AG08395 (cell line): Measurements from ENCODE around the gene EPHA4.

Source experiments
- DNase-seq: peaks from one replicate; pipeline ENCODE4 v3.0.0; 2012; ENCODE audit warnings: mixed read lengths, low spot score

Gene EPHA4

GRCh38 chr2:221442128-221442527, 130.0 kb downstream of the EPHA4 start:
- no peak for DNase-seq

- DNase-seq = no peak
These were observed 132.2 kb downstream of the EPHA4 start for GRCh38 chr2:221439761-221440479.

- DNase-seq = no peak
These were observed 135.0 kb downstream of the EPHA4 start for GRCh38 chr2:221437056-221437455.

DNA sequence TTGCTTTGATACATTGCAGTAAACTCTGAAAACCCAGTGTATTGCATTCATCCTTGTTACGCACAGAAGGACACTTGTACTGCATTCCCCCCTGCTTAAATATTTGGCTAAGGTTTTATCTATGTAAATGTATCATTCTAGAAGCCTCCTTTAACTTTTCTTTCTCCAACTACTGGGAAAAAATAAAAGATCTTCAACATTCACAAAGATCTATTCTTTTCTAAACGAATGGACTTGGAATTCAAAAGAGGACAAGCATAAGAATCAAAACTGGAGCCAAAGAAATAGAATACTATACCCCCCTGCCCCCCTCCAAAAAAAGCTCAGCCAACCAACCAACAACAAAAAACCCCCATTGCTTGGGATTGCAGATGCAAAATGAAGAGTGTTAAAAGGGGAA, 136.9 kb downstream of the EPHA4 start:
- no peak for DNase-seq

DNA sequence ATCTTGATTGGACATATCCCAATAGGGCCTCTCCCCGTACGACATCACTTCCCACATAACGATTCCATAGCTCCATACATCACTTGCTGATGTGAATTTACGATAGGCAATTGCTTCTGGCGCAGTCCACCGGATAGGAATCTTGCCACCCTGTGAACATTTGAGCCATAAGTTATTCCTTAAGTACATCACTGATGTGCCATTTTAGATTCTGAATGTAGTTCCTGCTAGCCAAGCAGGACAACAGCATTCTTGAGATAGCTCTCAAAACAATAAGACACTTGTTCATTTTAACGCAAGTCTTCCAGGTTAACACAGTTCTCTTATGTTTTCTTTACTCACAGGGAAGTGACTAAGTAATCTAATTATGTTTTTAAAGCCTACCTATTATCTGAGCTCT, 138.0 kb downstream of the EPHA4 start:
- no peak for DNase-seq

DNA sequence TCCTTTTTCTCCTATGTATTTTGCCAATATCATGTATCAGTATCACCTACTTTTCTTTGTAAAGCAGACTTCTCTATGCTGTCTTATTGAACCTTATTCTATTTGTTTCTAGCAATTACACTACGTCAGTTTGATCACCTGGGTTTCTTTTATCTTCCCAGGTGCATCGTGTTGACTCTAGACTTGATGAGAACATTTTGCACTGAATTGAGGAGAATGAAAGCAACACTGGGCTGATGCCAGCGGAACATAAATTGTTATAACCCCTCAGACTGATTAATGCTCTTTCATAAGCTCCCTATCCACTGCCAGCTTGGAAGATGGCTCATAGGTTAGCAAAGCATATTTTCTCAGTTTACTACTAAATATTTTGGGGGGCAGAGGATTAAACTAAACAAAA, 140.6 kb downstream of the EPHA4 start:
- DNase-seq = no peak

DNA sequence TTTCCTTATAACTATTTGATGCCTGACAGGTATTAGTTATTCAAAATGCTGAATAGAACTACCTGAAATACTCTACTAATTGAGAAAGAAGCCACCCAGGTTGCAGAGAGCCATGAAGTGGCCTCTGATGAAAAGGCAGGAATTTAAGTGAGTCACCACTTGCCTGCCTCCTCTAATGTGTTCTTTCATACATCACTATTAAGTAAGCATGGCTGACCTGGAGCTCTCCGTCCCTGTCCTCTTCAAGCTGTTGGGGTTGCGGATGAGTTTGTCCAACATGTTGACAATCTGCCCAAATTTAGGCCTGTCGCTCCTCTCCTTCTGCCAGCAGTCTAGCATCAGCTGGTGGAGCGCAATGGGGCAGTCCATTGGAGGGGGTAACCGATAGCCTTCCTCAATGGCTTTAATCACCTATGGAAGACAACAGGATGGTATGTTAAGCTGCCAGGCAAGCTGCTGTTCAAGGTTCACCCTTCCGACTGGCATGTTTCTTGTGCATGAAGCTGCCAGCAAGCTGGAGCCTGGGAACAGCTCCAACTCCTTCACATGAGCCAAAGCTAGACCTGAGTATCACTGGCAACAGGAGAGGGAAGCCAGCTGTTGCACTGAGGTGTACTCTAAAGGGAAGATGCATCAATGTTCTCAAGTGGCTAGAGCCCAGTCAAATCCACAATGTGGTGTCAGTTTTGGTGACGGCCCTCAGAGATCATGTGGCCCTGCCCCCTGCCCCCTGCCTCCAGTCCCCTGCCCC, 142.2 kb downstream of the EPHA4 start:
- DNase-seq = no peak

- DNase-seq = no peak
These were observed 143.2 kb downstream of the EPHA4 start for GRCh38 chr2:221428896-221429295.

GRCh38 chr2:221426929-221427328, 145.2 kb downstream of the EPHA4 start:
- DNase-seq = no peak

- DNase-seq = no peak
These were observed 146.2 kb downstream of the EPHA4 start for GRCh38 chr2:221425891-221426290.

DNA sequence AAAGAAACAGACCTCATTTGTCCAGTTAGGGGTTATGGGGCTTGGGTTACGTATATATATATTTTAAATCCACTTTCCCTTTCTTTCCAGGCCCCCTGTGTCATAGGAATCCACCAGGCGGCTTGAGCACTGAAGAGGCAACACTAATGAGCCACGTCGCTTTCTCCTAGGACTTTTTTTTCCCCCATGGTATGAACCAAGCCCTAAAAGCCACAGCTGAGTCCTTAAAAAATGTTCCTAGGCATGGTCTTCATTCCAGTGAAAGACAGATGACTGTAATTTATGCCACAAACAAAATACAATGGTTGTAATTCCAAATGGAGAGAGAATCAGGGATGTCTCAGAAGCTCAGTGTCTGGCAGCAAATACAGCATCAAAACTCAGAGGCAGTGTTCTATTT, 146.8 kb downstream of the EPHA4 start:
- no peak for DNase-seq

DNA sequence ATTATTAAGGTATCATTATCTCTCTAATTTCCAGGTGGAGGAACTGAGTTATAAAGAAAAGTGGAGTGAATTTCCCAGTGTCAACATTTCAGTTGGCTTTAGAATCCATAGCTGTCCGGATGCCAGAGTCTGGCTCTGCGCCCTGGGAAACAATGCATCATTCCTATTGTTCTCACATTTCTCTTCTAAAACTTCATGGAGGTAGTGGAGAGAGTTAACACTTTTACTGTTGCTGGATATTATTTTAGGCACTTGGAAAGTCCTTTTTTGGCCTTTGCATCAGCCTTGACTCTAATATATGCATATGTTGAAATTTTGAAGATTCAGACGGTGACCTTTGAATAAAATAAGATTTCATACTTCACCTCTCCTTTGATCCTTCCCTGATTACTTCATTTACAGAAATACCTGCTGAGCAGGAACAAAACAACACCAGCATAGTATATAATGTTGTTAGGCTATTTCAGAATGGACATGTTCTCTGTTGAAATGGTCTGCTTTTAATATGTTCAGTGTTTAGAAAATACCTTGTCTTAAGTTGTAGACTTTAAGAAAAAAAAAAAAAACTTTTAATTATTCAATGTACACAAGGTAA, 148.8 kb downstream of the EPHA4 start:
- DNase-seq = no peak

GRCh38 chr2:221422516-221423209, 149.4 kb downstream of the EPHA4 start:
- DNase-seq = no peak

DNA sequence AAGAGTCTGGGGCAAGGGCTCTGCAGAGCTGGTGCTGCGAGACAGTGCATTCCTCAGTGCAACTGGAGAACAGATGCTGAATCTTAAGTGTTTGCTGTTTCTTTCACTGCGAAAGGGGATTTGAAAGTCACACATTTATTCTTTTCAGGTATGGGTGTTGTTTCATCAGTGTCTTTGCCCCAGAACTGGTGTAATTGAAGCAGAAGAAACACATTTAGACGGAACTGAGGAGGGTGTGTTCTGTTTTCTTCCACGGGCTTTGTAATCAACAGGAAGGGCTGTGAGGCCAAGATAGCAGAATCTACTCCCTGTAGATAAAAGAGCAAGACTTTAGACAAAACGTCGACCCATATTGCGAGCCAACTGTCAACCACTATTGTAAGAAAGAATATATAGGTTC, 151.9 kb downstream of the EPHA4 start:
- no peak for DNase-seq

DNA sequence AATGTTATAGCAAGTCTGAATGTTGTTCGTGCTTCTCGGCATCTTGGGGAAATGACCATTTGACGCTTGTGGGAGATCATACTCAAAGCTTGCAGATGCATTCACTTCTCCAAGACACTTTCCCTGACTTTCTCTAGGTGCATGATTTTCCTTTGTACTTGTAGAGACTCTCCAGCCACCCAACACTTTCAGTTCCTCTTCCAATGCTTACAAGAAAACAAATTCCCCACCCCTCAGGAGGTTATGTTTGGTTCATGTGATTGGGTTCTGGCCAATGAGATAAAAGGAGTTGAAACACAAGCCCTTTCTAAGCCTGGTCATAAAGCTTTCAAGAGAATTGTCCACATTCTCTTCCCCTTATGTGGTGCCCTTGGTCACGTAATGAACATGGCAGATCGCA, 156.3 kb downstream of the EPHA4 start:
- no peak for DNase-seq

- no peak for DNase-seq
These were observed 159.1 kb downstream of the EPHA4 start for GRCh38 chr2:221412978-221413377.

DNA sequence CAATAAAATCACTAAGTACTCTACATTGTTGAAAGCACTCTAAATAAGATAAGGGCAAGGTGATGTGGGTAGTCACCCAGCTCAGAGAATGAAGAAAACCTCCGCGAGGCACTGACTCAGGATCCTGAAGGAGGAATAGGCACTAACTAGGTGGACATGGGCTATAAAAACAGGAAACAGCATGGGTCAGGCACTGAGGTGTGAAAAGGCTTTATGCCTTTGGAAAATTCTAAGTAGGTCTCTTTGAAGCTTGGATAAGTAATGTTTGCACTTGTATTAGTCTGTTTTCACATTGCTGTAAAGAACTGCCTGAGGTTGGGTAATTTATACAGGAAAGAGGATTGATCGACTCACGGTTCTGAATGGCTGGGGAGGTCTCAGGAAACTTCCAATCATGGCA, 161.6 kb downstream of the EPHA4 start:
- DNase-seq = no peak

GRCh38 chr2:221407765-221408164, 164.3 kb downstream of the EPHA4 start:
- no peak for DNase-seq

DNA sequence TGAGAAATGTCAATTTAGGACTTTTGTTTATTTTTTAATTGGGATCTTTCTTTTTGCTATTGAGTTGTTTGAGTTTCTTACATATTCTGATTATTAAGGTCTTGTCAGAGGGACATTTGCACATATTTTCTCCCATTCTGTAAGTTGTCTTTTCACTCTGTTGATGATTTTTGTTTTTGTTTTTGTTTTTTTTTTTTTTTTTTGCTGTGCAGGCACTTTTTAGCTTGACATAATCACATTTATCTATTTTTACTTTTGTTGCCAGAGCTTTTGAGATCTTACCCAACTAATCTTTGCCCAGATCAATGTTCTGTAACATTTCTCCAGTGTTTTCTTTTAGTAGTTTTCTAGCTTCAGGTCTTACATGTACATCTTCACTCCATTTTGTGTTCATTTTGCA, 166.6 kb downstream of the EPHA4 start:
- DNase-seq = no peak

GRCh38 chr2:221402072-221402471, 170.0 kb downstream of the EPHA4 start:
- DNase-seq = peak; percentile 13

DNA sequence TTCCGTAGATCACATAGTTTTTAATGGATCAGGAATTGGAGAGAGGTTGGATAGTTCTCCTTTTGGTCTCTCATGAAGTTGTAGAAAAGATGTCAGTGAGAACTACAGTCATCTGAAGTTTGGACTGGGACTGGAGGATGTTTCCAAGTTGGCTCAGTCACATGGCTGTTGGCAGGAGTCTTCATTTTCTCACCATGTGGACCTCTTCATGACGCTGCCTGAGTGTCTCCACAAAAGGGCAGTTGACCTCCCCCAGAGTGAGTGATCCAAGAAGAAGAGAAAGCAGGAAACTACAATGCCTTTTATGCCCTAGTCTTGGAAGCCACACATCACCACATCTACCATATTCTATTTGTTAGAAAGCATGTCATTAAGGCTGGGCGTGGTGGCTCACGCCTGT, 171.7 kb downstream of the EPHA4 start:
- DNase-seq = no peak

- DNase-seq = no peak
These were observed 172.9 kb downstream of the EPHA4 start for GRCh38 chr2:221399183-221399582.

DNA sequence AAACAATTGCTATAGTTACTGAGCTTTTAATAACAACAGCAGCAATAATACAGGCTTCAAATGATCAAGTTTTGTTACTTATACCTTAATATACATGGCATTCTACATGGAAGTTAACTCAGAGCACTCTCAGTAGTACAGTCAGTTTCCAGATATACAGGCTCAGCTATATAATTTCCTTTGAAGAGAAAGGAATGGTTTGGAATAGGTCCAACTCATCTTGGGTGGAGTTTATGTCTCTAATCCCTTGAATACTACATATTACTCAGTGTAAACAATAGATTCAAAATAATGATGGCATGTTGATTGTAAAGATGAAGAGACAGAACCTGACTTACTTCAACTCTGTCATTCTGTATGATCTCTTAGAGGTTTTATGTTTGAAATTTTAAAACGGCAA, 174.9 kb downstream of the EPHA4 start:
- no peak for DNase-seq
